A549 (cell line): ENCODE results near the gene DNAJC5. TPM values are rescaled to one million over a fixed set of nuclear protein-coding genes. Genes with fewer than 3 reads are reported as not detected.
"Not testable (repeated sequence)": the region's sequence is repeated elsewhere in the genome, so short reads cannot be mapped to it uniquely, and the experiment has no call there.

Experiments
- ATAC-seq, 2 experiments: fragments of 200-7000 bp in 1 of 2; fragments of >200 bp in 1 of 2; cut with Nextera tagmentation in 1 of 2; cut with Tn5 transposase in 1 of 2; 3 replicates each; pipeline versions ENCODE4 v1.8.0 to v1.9.1; 2018 to 2020; ENCODE audit warnings: mild to moderate bottlenecking in 1 of 2, moderate library complexity in 1 of 2
- CTCF ChIA-PET: fragments of 300-600 bp; sonication (Branson Sonifier 250); formaldehyde crosslinking; extraction: SDS; loops from one replicate; lab custom pipeline; 2021; ENCODE audit warnings: antibody characterized with exemption, inconsistent platforms; lab: Yijun Ruan, JAX
- POLR2A ChIA-PET: fragments of 350-600 bp; formaldehyde crosslinking; extraction: SDS; loops from one replicate; lab custom pipeline; 2021; ENCODE audit warnings: antibody characterized with exemption, inconsistent platforms; lab: Yijun Ruan, JAX
- DNase-seq, 2 experiments: peaks; one replicate each; pipeline versions ENCODE4 v3.0.0 to v3.0.0-alpha.2; 2011 to 2016; ENCODE audit warnings: low read depth in 1 of 2, low spot score in 1 of 2
- FAIRE-seq: peaks from 2 replicates; lab custom pipeline; 2011; peaks lifted over from hg19 to GRCh38; lab: Jason Lieb, UNC
- H3K27ac ChIP-seq, 2 experiments: fragments of >200 bp; sonication (Bioruptor Twin); formaldehyde crosslinking; 3 replicates each; pipeline ENCODE4 v1.5.1; 2016 to 2017
- H3K4me1 ChIP-seq: fragments of >200 bp; sonication (Bioruptor Twin); formaldehyde crosslinking; 3 replicates; pipeline ENCODE4 v1.6.1; 2016
- H3K4me2 ChIP-seq: fragments of >200 bp; sonication (Bioruptor Twin); formaldehyde crosslinking; 3 replicates; pipeline ENCODE4 v1.6.1; 2016
- H3K4me3 ChIP-seq: fragments of >200 bp; sonication (Bioruptor Twin); formaldehyde crosslinking; 3 replicates; pipeline ENCODE4 v1.5.1; 2016
- H3K9me3 ChIP-seq: fragments of >200 bp; sonication (Bioruptor Twin); formaldehyde crosslinking; 3 replicates; pipeline ENCODE4 v1.6.1; 2016
- BHLHE40 ChIP-seq: IDR thresholded peaks from 2 replicates; pipeline ENCODE4 v1.6.1; 2012; ENCODE audit warnings: low read depth, low read length, inconsistent platforms
- CEBPB ChIP-seq, 2 experiments: fragments of >200 bp in 1 of 2; sonication (Bioruptor Twin) in 1 of 2; formaldehyde crosslinking in 1 of 2; IDR thresholded peaks; 2 replicates each; pipeline ENCODE4 v1.6.1; 2012 to 2016
- EP300 ChIP-seq, 2 experiments: fragments of >200 bp; sonication (Bioruptor Twin); formaldehyde crosslinking; IDR thresholded peaks; 2 replicates in 1 of 2; 3 replicates in 1 of 2; pipeline ENCODE4 v1.6.1; 2016 to 2017
- FOSB ChIP-seq: fragments of 250-450 bp; sonication (Bioruptor Pico); IDR thresholded peaks from 2 replicates; pipeline ENCODE4 v1.5.0; 2020; ENCODE audit warnings: mild to moderate bottlenecking, moderate library complexity
- FOSL2 ChIP-seq, 2 experiments: fragments of 450-650 bp in 1 of 2; fragments of >200 bp in 1 of 2; sonication (Bioruptor Twin) in 1 of 2; formaldehyde crosslinking; IDR thresholded peaks; 2 replicates each; pipeline versions ENCODE4 v1.5.0 to v1.6.1; 2016 to 2020; ENCODE audit warnings: mild to moderate bottlenecking in 1 of 2, moderate library complexity in 1 of 2
- FOXS1 ChIP-seq: fragments of 250-450 bp; sonication (Bioruptor Pico); IDR thresholded peaks from 2 replicates; pipeline ENCODE4 v1.5.0; 2020; ENCODE audit warnings: mild to moderate bottlenecking, moderate library complexity
- GATA3 ChIP-seq: IDR thresholded peaks from 2 replicates; pipeline ENCODE4 v1.6.1; 2012; ENCODE audit warnings: borderline replicate concordance
- HDAC2 ChIP-seq: fragments of 200-600 bp; sonication (generic); IDR thresholded peaks from 2 replicates; pipeline ENCODE4 v1.6.1; 2016
- HOXB5 ChIP-seq: fragments of 250-450 bp; sonication (Bioruptor Pico); IDR thresholded peaks from 2 replicates; pipeline ENCODE4 v1.5.0; 2020; ENCODE audit warnings: mild to moderate bottlenecking, moderate library complexity
- JUN ChIP-seq, 2 experiments: fragments of >200 bp; sonication (Bioruptor Twin); formaldehyde crosslinking; IDR thresholded peaks; 2 replicates in 1 of 2; 3 replicates in 1 of 2; pipeline ENCODE4 v1.6.1; 2016 to 2017
- KDM1A ChIP-seq: fragments of 200-600 bp; sonication (generic); IDR thresholded peaks from 2 replicates; pipeline ENCODE4 v1.6.1; 2016; ENCODE audit warnings: low read depth, mild to moderate bottlenecking
- NPAS2 ChIP-seq: fragments of 250-450 bp; sonication (Bioruptor Pico); IDR thresholded peaks from 2 replicates; pipeline ENCODE4 v1.8.0; 2022; ENCODE audit warnings: mild to moderate bottlenecking, moderate library complexity, borderline replicate concordance
- RAD21 ChIP-seq, 2 experiments: fragments of >200 bp in 1 of 2; sonication (Bioruptor Twin) in 1 of 2; formaldehyde crosslinking in 1 of 2; IDR thresholded peaks in 1 of 2; conservative IDR thresholded peaks in 1 of 2; 2 replicates in 1 of 2; 3 replicates in 1 of 2; pipeline ENCODE4 v1.6.1; 2012 to 2018; ENCODE audit warnings: inconsistent platforms in 1 of 2
- RARB ChIP-seq: fragments of 250-450 bp; sonication (Bioruptor Pico); IDR thresholded peaks from 2 replicates; pipeline ENCODE4 v1.8.0; 2021; ENCODE audit warnings: mild to moderate bottlenecking, moderate library complexity
- RCOR1 ChIP-seq: fragments of 150-350 bp; IDR thresholded peaks from 2 replicates; pipeline ENCODE4 v1.6.1; 2014; ENCODE audit warnings: antibody characterized with exemption, low read length, low read depth
- RFX5 ChIP-seq: fragments of 450-650 bp; IDR thresholded peaks from 2 replicates; pipeline ENCODE4 v1.7.1; 2014; ENCODE audit warnings: antibody characterized with exemption, mild to moderate bottlenecking, moderate library complexity
- RNF2 ChIP-seq: fragments of 200-600 bp; sonication (generic); IDR thresholded peaks from 2 replicates; pipeline ENCODE4 v1.6.1; 2016; ENCODE audit warnings: low read depth, mild to moderate bottlenecking, antibody characterized with exemption, moderate library complexity, borderline replicate concordance
- SMC3 ChIP-seq: fragments of >200 bp; sonication (Bioruptor Twin); formaldehyde crosslinking; IDR thresholded peaks from 3 replicates; pipeline ENCODE4 v1.6.1; 2018; ENCODE audit warnings: inconsistent platforms
- SREBF2 ChIP-seq: fragments of 450-650 bp; IDR thresholded peaks from 2 replicates; pipeline ENCODE4 v1.6.1; 2014; ENCODE audit warnings: mild to moderate bottlenecking, moderate library complexity
- TP53 ChIP-seq: fragments of 250-450 bp; sonication (Bioruptor Pico); IDR thresholded peaks from 2 replicates; pipeline ENCODE4 v1.5.0; 2021; ENCODE audit warnings: mild to moderate bottlenecking, moderate library complexity
- ZC3H11A ChIP-seq: fragments of 450-650 bp; IDR thresholded peaks from 2 replicates; pipeline ENCODE4 v1.6.1; 2014; ENCODE audit warnings: antibody characterized with exemption, mild to moderate bottlenecking
- ZFP36 ChIP-seq: fragments of 450-650 bp; IDR thresholded peaks from 2 replicates; pipeline ENCODE4 v1.6.1; 2014; ENCODE audit warnings: borderline replicate concordance; ENCODE audit not compliant: partially characterized antibody
- ZNF302 ChIP-seq: fragments of 250-450 bp; sonication (Bioruptor Pico); IDR thresholded peaks from 2 replicates; pipeline ENCODE4 v1.9.0; 2021; ENCODE audit warnings: inconsistent platforms, mild to moderate bottlenecking, moderate library complexity
- WGBS: methylation state at CpG from one replicate; pipeline ENCODE4 v1.1.6; 2017; ENCODE audit errors: missing lambda C conversion rate; 5-methylcytosine and 5-hydroxymethylcytosine counted together
- polyA plus RNA-seq, 4 experiments: library from polyadenylated mRNA; depleted of rRNA in 3 of 4; stranded (reverse); fragments of >200 nt; fragmentation: RNase III in 1 of 4; extraction: RNeasy Plus Mini Kit Qiagen cat#74134 plus additional on column Dnase treatment in 1 of 4; gene quantifications; 2 replicates in 3 of 4; 3 replicates in 1 of 4; pipeline ENCODE4 v1.2.3, GENCODE V29; 2011 to 2017
- TF ChIP-seq, protein P1 (sequence below): fragments of 450-650 bp; IDR thresholded peaks from 2 replicates; pipeline ENCODE4 v1.6.1; 2014; ENCODE audit warnings: antibody characterized with exemption
- TF ChIP-seq, protein P2 (sequence below): IDR thresholded peaks from 2 replicates; pipeline ENCODE4 v1.6.1; 2012; ENCODE audit warnings: low read depth, borderline replicate concordance
- TF ChIP-seq, protein P3 (sequence below): fragments of 200-600 bp; sonication (generic); IDR thresholded peaks from 2 replicates; pipeline ENCODE4 v1.6.1; 2016; ENCODE audit warnings: antibody characterized with exemption, mild to moderate bottlenecking, moderate library complexity
- TF ChIP-seq, protein P4 (sequence below): fragments of 250-450 bp; sonication (Bioruptor Pico); IDR thresholded peaks from 2 replicates; pipeline ENCODE4 v1.5.0; 2021; ENCODE audit warnings: mild to moderate bottlenecking, moderate library complexity, borderline replicate concordance
- TF ChIP-seq, protein P5 (sequence below): fragments of >200 bp; sonication (Bioruptor Twin); formaldehyde crosslinking; IDR thresholded peaks from 2 replicates; pipeline ENCODE4 v1.6.1; 2016
- TF ChIP-seq, protein P6 (sequence below): fragments of 250-450 bp; sonication (Bioruptor Pico); IDR thresholded peaks from 2 replicates; pipeline ENCODE4 v1.5.0; 2020; ENCODE audit warnings: low read depth, mild to moderate bottlenecking, moderate library complexity

DNAJC5 gene
- polyA plus RNA-seq, 2 of the 4 experiments (the other 2 are of a cell fraction), result 20.4 to 23.2 TPM

DNA sequence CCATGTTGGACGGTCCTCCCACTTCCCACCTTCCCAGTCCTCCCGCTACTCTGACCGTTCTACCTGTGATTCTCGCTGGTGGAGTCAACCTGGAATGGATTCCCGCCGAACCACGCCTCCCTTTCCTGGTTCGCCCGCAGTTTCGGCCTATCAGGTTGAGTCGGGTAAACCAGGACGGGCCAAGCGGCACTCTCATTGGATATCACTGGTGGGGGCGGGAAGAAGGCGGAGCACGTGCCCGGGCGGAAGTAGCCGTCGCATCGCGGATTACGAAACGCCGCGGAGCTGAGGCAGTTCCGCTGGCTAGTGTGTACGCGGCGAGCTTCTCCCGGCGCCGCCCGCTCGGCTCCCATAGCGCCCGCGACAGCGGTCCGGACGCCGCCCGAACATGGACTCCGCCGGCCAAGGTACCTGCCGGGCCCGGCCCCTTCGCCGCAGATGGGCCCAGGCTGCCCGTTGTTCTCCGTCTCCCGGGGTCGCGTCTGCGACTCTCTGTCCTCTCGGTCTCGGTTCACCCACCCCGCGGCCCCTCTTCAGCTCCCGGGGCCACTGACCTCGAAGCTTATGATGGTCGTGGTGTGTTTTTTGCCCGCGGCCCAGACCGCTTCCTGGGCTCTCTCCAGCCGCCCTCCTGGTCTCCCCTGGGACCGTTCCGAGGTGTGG, 29.8 kb upstream of the DNAJC5 start, which contains the start of gene TPD52L2 (continued):
- TF ChIP-seq, protein P1, sequence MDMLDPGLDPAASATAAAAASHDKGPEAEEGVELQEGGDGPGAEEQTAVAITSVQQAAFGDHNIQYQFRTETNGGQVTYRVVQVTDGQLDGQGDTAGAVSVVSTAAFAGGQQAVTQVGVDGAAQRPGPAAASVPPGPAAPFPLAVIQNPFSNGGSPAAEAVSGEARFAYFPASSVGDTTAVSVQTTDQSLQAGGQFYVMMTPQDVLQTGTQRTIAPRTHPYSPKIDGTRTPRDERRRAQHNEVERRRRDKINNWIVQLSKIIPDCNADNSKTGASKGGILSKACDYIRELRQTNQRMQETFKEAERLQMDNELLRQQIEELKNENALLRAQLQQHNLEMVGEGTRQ, result peak; percentile 94
- TF ChIP-seq BHLHE40 (peak; percentile 96), KDM1A (no peak), ZNF302 (no peak), FOXS1 (CRISPR knock-in tag) (no peak), FOSL2 (IDR thresholded peaks at IDR 0.05) (no peak), FOSL2 (CRISPR knock-in tag; IDR thresholded peaks at IDR 0.05) (no peak), HOXB5 (CRISPR knock-in tag) (no peak), FOSB (CRISPR knock-in tag) (no peak), SMC3 (no peak), RFX5 (peak; percentile 31; the same call in 1 of the 2 replicates), SREBF2 (no peak), RNF2 (no peak), RAD21 (conservative IDR thresholded peaks at IDR 0.05 in 1 of 2, IDR thresholded peaks at IDR 0.05 in 1 of 2) (no peak), RARB (CRISPR knock-in tag) (no peak), GATA3 (no peak), ZFP36 (no peak), HDAC2 (no peak), ZC3H11A (no peak), CEBPB (IDR thresholded peaks at IDR 0.05) (peak; percentile 83 to 96), NPAS2 (CRISPR knock-in tag) (no peak), EP300 (IDR thresholded peaks at IDR 0.05) (no peak), RCOR1 (no peak), TP53 (no peak), JUN (IDR thresholded peaks at IDR 0.05) (peak in 1 of 2 experiments; percentile 84; a peak in 4 of 5 replicates)
- TF ChIP-seq, protein P2, sequence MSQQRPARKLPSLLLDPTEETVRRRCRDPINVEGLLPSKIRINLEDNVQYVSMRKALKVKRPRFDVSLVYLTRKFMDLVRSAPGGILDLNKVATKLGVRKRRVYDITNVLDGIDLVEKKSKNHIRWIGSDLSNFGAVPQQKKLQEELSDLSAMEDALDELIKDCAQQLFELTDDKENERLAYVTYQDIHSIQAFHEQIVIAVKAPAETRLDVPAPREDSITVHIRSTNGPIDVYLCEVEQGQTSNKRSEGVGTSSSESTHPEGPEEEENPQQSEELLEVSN, result peak; percentile 96
- TF ChIP-seq, protein P3, sequence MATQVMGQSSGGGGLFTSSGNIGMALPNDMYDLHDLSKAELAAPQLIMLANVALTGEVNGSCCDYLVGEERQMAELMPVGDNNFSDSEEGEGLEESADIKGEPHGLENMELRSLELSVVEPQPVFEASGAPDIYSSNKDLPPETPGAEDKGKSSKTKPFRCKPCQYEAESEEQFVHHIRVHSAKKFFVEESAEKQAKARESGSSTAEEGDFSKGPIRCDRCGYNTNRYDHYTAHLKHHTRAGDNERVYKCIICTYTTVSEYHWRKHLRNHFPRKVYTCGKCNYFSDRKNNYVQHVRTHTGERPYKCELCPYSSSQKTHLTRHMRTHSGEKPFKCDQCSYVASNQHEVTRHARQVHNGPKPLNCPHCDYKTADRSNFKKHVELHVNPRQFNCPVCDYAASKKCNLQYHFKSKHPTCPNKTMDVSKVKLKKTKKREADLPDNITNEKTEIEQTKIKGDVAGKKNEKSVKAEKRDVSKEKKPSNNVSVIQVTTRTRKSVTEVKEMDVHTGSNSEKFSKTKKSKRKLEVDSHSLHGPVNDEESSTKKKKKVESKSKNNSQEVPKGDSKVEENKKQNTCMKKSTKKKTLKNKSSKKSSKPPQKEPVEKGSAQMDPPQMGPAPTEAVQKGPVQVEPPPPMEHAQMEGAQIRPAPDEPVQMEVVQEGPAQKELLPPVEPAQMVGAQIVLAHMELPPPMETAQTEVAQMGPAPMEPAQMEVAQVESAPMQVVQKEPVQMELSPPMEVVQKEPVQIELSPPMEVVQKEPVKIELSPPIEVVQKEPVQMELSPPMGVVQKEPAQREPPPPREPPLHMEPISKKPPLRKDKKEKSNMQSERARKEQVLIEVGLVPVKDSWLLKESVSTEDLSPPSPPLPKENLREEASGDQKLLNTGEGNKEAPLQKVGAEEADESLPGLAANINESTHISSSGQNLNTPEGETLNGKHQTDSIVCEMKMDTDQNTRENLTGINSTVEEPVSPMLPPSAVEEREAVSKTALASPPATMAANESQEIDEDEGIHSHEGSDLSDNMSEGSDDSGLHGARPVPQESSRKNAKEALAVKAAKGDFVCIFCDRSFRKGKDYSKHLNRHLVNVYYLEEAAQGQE, result peak; percentile 53; the same call in 1 of the 2 replicates
- TF ChIP-seq, protein P4, sequence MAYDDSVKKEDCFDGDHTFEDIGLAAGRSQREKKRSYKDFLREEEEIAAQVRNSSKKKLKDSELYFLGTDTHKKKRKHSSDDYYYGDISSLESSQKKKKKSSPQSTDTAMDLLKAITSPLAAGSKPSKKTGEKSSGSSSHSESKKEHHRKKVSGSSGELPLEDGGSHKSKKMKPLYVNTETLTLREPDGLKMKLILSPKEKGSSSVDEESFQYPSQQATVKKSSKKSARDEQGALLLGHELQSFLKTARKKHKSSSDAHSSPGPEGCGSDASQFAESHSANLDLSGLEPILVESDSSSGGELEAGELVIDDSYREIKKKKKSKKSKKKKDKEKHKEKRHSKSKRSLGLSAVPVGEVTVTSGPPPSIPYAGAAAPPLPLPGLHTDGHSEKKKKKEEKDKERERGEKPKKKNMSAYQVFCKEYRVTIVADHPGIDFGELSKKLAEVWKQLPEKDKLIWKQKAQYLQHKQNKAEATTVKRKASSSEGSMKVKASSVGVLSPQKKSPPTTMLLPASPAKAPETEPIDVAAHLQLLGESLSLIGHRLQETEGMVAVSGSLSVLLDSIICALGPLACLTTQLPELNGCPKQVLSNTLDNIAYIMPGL, result no peak
- TF ChIP-seq, protein P5, sequence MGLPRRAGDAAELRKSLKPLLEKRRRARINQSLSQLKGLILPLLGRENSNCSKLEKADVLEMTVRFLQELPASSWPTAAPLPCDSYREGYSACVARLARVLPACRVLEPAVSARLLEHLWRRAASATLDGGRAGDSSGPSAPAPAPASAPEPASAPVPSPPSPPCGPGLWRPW, result no peak
- TF ChIP-seq, protein P6, sequence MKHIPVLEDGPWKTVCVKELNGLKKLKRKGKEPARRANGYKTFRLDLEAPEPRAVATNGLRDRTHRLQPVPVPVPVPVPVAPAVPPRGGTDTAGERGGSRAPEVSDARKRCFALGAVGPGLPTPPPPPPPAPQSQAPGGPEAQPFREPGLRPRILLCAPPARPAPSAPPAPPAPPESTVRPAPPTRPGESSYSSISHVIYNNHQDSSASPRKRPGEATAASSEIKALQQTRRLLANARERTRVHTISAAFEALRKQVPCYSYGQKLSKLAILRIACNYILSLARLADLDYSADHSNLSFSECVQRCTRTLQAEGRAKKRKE (CRISPR knock-in tag), result no peak
- TF ChIP-seq, all 56 proteins: peak for 14

DNA sequence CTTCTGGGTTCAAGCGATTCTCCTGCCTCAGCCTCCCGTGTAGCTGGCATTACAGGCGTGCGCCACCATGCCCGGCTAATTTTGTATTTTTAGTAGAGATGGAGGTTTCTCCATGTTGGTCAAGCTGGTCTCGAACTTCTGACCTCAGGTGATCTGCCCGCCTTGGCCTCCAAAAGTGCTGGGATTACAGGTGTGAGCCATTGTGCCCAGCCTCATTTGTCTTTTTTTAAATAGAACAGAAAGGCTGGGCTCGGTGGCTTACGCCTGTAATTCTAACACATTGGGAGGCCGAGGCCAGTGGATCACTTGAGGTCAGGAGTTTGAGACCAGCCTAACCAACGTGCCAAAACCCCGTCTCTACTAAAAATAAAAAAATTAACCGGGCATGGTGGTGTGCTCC, 27.9 kb upstream of the DNAJC5 start:
- Histone ChIP-seq H3K4me1 (peaks cover 14% of the 10 kb centered on the region; the same call in 2 of the 3 replicates), H3K4me2 (peak overlapping the region; percentile 91; the same call in 1 of the 3 replicates)
- H3K27ac ChIP-seq, H3K4me3 ChIP-seq, FAIRE-seq, DNase-seq, ATAC-seq, H3K9me3 ChIP-seq: not testable (repeated sequence)
- WGBS, result 95% methylated on average over 13 of the region's 13 CpGs
- CTCF ChIA-PET, result interaction anchor here (0.6 to 2.4 kb wide), 3 partner anchors 25 to 255 kb away, joined by 3 to 11 read pairs (median 3); no protein-coding TSS in a partner anchor
- POLR2A ChIA-PET, result interaction anchor here (0.7 to 3.0 kb wide), 2 partner anchors 10 to 30 kb away, joined by 3 to 26 read pairs; no protein-coding TSS in a partner anchor
